ENCODE results near the gene MEX3D.

MEX3D gene

GRCh38 chr19:1514986-1515721, 53.0 kb downstream of the MEX3D start:
- DNase-seq (ENCODE audit: low spot score) (no peak), ATAC-seq (ENCODE audit: low read depth) (no peak)
- H3K4me3 ChIP-seq (ENCODE audit: severe bottlenecking), result no peak overlapping the region
- H3K9me3 ChIP-seq (ENCODE audit: severe bottlenecking), result peaks cover 2% of the 10 kb centered on the region
- no peak for TF ChIP-seq CTCF (IDR thresholded peaks at IDR 0.05; ENCODE audit: poor library complexity, severe bottlenecking)
- no peaks in the 10 kb centered on the region for H3K36me3 ChIP-seq (ENCODE audit: low read depth)
- no peaks in the 10 kb centered on the region for H3K27me3 ChIP-seq (ENCODE audit: insufficient read depth, poor library complexity, severe bottlenecking)
- no peak overlapping the region for H3K27ac ChIP-seq (ENCODE audit: poor library complexity, severe bottlenecking)
- H3K4me1 ChIP-seq (ENCODE audit: insufficient read depth, poor library complexity, severe bottlenecking), result peaks cover 4% of the 10 kb centered on the region

DNA sequence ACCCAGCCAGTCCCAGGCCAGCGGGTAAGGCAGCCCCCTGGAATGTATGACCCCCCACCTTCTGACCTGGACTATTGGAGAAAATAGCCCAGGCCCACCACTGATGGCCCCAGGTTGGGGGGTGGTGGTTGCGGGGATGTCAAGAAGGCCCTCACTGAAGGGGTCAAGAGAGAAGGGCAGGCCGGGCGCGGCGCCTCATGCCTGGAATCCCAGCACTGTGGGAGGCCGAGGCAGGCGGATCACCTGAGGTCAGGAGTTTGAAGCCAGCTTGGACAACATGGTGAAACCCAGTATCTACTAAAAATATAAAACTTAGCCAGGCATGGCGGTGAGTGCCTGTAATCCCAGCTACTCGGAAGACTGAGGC, 53.8 kb downstream of the MEX3D start:
- ATAC-seq (ENCODE audit: low read depth) (no peak), DNase-seq (ENCODE audit: low spot score) (no peak)
- Histone ChIP-seq H3K9me3 (ENCODE audit: severe bottlenecking) (peaks cover 2% of the 10 kb centered on the region), H3K27me3 (ENCODE audit: insufficient read depth, poor library complexity, severe bottlenecking) (no peaks in the 10 kb centered on the region), H3K36me3 (ENCODE audit: low read depth) (no peaks in the 10 kb centered on the region), H3K4me1 (ENCODE audit: insufficient read depth, poor library complexity, severe bottlenecking) (peaks cover 4% of the 10 kb centered on the region), H3K4me3 (ENCODE audit: severe bottlenecking) (no peak overlapping the region), H3K27ac (ENCODE audit: poor library complexity, severe bottlenecking) (no peak overlapping the region)
- no peak for TF ChIP-seq CTCF (IDR thresholded peaks at IDR 0.05; ENCODE audit: poor library complexity, severe bottlenecking)

- peak overlapping the region; percentile 70 for H3K4me3 ChIP-seq (ENCODE audit: severe bottlenecking)
- H3K4me1 ChIP-seq (ENCODE audit: insufficient read depth, poor library complexity, severe bottlenecking), result peaks cover 4% of the 10 kb centered on the region
- ATAC-seq (ENCODE audit: low read depth) (peak; percentile 41), DNase-seq (ENCODE audit: low spot score) (no peak)
- H3K9me3 ChIP-seq (ENCODE audit: severe bottlenecking), result peaks cover 2% of the 10 kb centered on the region
- peak overlapping the region; percentile 50 for H3K27ac ChIP-seq (ENCODE audit: poor library complexity, severe bottlenecking)
- no peaks in the 10 kb centered on the region for H3K36me3 ChIP-seq (ENCODE audit: low read depth)
- H3K27me3 ChIP-seq (ENCODE audit: insufficient read depth, poor library complexity, severe bottlenecking), result no peaks in the 10 kb centered on the region
- peak; percentile 63 for TF ChIP-seq CTCF (IDR thresholded peaks at IDR 0.05; ENCODE audit: poor library complexity, severe bottlenecking)
These were observed 54.4 kb downstream of the MEX3D start for GRCh38 chr19:1513499-1514294.

DNA sequence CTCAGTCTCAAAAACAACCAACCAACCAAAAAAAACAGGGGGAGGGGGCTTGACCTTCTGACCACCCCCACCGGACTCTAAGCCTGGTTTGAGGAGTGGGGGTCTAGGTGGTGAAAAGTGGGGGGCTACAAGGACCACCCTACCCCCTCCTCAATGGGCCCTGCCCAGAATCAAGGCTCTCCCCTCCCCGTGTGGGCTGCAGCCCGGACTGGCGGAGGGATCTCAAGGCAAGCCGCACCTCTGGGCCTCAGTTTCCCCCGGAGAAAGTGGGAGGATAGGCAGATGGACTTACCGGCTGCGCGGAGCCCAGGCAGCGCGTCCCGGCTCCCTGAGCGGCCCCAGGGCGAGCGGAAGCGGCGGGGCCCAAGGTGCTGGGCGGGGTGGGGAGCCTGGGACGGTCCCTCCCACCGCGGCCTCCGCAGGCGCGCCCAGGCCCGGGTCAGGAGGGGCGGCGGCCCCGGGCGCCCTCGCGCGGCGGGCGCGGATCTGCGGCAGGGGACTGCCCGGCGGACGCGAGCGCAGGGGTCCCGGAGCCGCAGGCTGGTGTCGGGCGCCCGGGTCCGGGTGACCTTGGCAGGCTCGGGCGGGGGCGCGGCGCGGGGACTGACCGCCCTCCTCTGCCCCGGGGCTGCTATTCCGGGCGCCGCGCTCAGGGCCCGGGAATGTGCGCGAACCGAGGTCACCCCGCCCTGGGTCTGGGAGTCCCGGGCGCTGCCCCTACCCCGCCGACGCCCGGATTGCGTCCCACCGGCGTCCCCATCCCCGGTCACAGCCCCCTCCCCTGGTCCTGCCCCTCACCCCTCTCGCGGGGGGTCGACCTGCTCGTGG, 55.2 kb downstream of the MEX3D start, which contains the start of gene ADAMTSL5:
Gene ADAMTSL5, minus strand, starts transcription at position 349 of the 828 bp plus-strand sequence. CDS start 2,076 bp downstream, outside the sequence.
- TF ChIP-seq CTCF (IDR thresholded peaks at IDR 0.05; ENCODE audit: poor library complexity, severe bottlenecking), result peak; percentile 25
- peak within 1 kb of the TSS; percentile 70 for H3K4me3 ChIP-seq (ENCODE audit: severe bottlenecking)

More for the DNA sequence above, 55.2 kb downstream of the MEX3D start, which contains the start of gene ADAMTSL5:
- DNase-seq (ENCODE audit: low spot score) (no peak), ATAC-seq (ENCODE audit: low read depth) (peak; percentile 75)
- Histone ChIP-seq H3K27ac (ENCODE audit: poor library complexity, severe bottlenecking) (peak within 1 kb of the TSS; percentile 50), H3K36me3 (ENCODE audit: low read depth) (no peaks in the 10 kb centered on the region), H3K4me1 (ENCODE audit: insufficient read depth, poor library complexity, severe bottlenecking) (peaks cover 4% of the 10 kb centered on the region), H3K27me3 (ENCODE audit: insufficient read depth, poor library complexity, severe bottlenecking) (no peaks in the 10 kb centered on the region), H3K9me3 (ENCODE audit: severe bottlenecking) (peaks cover 2% of the 10 kb centered on the region)
